NCI-H2196 (cell line): ENCODE measurements around the gene PHC3.
A peak's percentile ranks its signal among the peaks of the same experiment; 100 is the strongest.

ENCODE experiments used
- DNase-seq: peaks from one replicate; lab custom pipeline; 2025; ENCODE audit not compliant: unreplicated experiment; lab: John Stamatoyannopoulos, UW

The PHC3 gene

GRCh38 chr3:170046269-170047132, 135.0 kb downstream of the PHC3 start:
- DNase-seq, result no peak

DNA sequence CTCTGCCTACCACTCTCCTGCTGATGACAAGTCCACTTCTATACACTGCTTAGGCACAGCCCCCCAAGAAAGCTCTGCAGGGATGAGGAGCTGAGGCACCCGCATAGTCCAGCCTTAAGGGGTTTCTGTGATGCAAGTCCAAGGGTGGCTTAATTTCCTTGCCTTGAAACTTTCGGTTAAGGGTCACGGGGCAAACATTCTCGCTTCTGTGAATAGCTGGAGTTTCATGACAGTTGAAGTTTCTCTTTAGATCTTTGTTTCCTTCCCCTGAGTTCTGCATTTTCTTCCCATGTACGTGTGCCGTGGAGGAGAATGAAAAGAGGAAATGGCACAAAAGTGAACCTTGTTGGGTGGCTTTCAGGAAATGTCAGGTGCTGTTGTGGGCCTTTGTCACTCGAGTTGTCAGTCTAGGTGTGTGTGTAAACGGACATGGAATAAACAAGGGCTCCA, 136.7 kb downstream of the PHC3 start:
- DNase-seq, result no peak

DNA sequence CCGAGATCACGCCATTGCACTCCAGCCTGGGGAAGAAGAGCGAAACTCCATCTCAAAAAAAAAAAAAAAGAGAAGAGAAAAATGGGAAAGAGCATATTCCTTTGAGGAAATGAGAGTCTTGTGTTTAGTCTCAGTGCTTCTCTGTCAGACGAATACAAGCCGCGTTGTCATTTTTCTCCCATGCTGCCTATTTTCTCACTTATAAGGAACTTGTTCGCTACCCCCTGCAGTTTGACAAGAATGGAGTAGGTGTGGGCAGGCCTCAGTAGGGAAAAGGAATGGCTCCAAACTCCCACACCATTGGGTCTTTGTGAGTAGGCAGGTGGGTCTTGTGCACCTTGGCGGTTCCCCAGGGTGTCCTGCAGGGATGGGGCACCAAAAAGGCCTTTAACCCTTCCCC, 137.3 kb downstream of the PHC3 start:
- no peak for DNase-seq

DNA sequence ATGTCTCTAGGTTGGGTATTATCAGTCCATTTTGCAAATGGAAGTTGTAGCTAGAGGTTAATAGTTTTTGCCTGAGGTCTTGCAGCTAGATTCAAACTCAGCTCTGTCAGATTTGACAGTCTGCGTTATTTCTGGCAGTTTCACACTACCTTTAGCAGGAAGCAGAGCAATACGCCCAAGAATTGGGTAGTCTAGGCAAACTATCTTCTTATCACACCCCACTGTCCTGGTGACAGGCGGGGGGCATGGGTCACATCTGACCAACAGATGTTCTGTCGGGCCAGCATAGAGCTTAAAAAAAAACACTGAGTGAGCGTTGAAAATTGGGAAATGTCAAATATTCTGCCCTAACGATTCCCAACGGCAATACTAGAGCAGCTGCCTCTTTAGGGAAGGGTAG, 138.0 kb downstream of the PHC3 start:
- DNase-seq, result no peak

GRCh38 chr3:170040418-170040817, 141.1 kb downstream of the PHC3 start:
- DNase-seq, result no peak

- DNase-seq, result peak; percentile 60
Observed at GRCh38 chr3:170038434-170039110, 143.0 kb downstream of the PHC3 start.
